IMR-90 (cell line): Measurements from ENCODE around the gene CPLX1. TPM values are rescaled to one million over a fixed set of nuclear protein-coding genes. Genes with fewer than 3 reads are reported as not detected.

ENCODE experiments used
- ATAC-seq: fragments of 200-7000 bp; cut with Tn5 transposase; 2 replicates; pipeline ENCODE4 v1.9.1; 2020; ENCODE audit warnings: low read depth, mild to moderate bottlenecking, moderate library complexity
- BruUV-seq: library from RNA; stranded (reverse); fragments of 400-500 nt; replicated peaks from 2 replicates; lab custom pipeline; 2021; lab: Mats Ljungman, UMichigan
- CTCF ChIA-PET: fragments of 300-600 bp; formaldehyde crosslinking; extraction: SDS; loops from one replicate; lab custom pipeline; 2021; ENCODE audit warnings: antibody characterized with exemption; lab: Yijun Ruan, JAX
- POLR2A ChIA-PET: fragments of 300-600 bp; sonication (Branson Sonifier 250); formaldehyde crosslinking; loops from one replicate; lab custom pipeline; 2022; ENCODE audit warnings: antibody characterized with exemption; ENCODE audit not compliant: unreplicated experiment; lab: Charles Lee
- DNase-seq: peaks from one replicate; pipeline ENCODE4 v3.0.0; 2013
- H2AFZ ChIP-seq: replicated peaks from 2 replicates; pipeline ENCODE3; 2013; ENCODE audit warnings: low read length, mild to moderate bottlenecking; ENCODE audit not compliant: poor library complexity
- H2AK5ac ChIP-seq: 2 replicates; pipeline ENCODE4 v1.6.1; 2013; ENCODE audit warnings: low read depth, low read length, inconsistent platforms
- H2AK9ac ChIP-seq: replicated peaks from 2 replicates; pipeline ENCODE3; 2013; ENCODE audit warnings: mild to moderate bottlenecking, low read depth, low read length, moderate library complexity; ENCODE audit not compliant: poor library complexity
- H2BK120ac ChIP-seq: 2 replicates; pipeline ENCODE4 v1.6.1; 2013; ENCODE audit warnings: low read depth, low read length, inconsistent platforms
- H2BK15ac ChIP-seq: 3 replicates; pipeline ENCODE4 v1.6.1; 2013; ENCODE audit warnings: low read depth, low read length, inconsistent platforms
- H2BK20ac ChIP-seq: 2 replicates; pipeline ENCODE4 v1.6.1; 2013; ENCODE audit warnings: low read depth, mild to moderate bottlenecking, inconsistent platforms, low read length, moderate library complexity
- H2BK5ac ChIP-seq: 2 replicates; pipeline ENCODE4 v1.6.1; 2013; ENCODE audit warnings: mild to moderate bottlenecking, low read depth, low read length, inconsistent platforms; ENCODE audit not compliant: poor library complexity, severe bottlenecking
- H3K14ac ChIP-seq: replicated peaks from 2 replicates; pipeline ENCODE4 v1.6.1; 2013; ENCODE audit warnings: low read depth, low read length, inconsistent platforms
- H3K18ac ChIP-seq: 2 replicates; pipeline ENCODE4 v1.6.1; 2013; ENCODE audit warnings: low read depth, low read length, control low read depth
- H3K23ac ChIP-seq: 2 replicates; pipeline ENCODE4 v1.6.1; 2013; ENCODE audit warnings: low read depth, low read length, inconsistent platforms
- H3K27ac ChIP-seq: 2 replicates; pipeline ENCODE4 v1.5.1; 2013; ENCODE audit warnings: mild to moderate bottlenecking, control low read depth, low read length; ENCODE audit not compliant: insufficient read depth
- H3K27me3 ChIP-seq: 2 replicates; pipeline ENCODE4 v1.6.1; 2013; ENCODE audit warnings: low read length; ENCODE audit not compliant: control insufficient read depth, insufficient read depth
- H3K36me3 ChIP-seq: 2 replicates; pipeline ENCODE4 v1.6.1; 2013; ENCODE audit warnings: low read length, mixed read lengths; ENCODE audit not compliant: control insufficient read depth, insufficient read depth
- H3K4ac ChIP-seq: 2 replicates; pipeline ENCODE4 v1.6.1; 2013; ENCODE audit warnings: low read depth, low read length, inconsistent platforms
- H3K4me1 ChIP-seq: 2 replicates; pipeline ENCODE4 v1.6.1; 2013; ENCODE audit warnings: low read length, mixed read lengths; ENCODE audit not compliant: control insufficient read depth, insufficient read depth
- H3K4me2 ChIP-seq: 2 replicates; pipeline ENCODE4 v1.6.1; 2013; ENCODE audit warnings: low read depth, mild to moderate bottlenecking, control low read depth, low read length, moderate library complexity
- H3K4me3 ChIP-seq: 2 replicates; pipeline ENCODE4 v1.5.1; 2013; ENCODE audit warnings: low read depth, mild to moderate bottlenecking, control low read depth, low read length, moderate library complexity; ENCODE audit not compliant: insufficient read depth
- H3K56ac ChIP-seq: 2 replicates; pipeline ENCODE4 v1.6.1; 2013; ENCODE audit warnings: low read length, inconsistent platforms; ENCODE audit not compliant: insufficient read depth; ENCODE audit errors: extremely low read depth
- H3K79me1 ChIP-seq, 2 experiments: 2 replicates each; pipeline ENCODE4 v1.6.1; 2013; ENCODE audit warnings: low read length in 2 of 2, inconsistent platforms in 1 of 2, low read depth in 1 of 2
- H3K9ac ChIP-seq: 2 replicates; pipeline ENCODE4 v1.6.1; 2013; ENCODE audit warnings: low read depth, low read length, control low read depth
- H3K9me1 ChIP-seq: 2 replicates; pipeline ENCODE4 v1.6.1; 2013; ENCODE audit warnings: low read length, inconsistent platforms; ENCODE audit not compliant: insufficient read depth
- H3K9me3 ChIP-seq: 2 replicates; pipeline ENCODE4 v1.6.1; 2013; ENCODE audit warnings: low read length; ENCODE audit not compliant: control insufficient read depth, insufficient read depth
- H4K20me1 ChIP-seq: 2 replicates; pipeline ENCODE4 v1.6.1; 2013; ENCODE audit warnings: low read length, inconsistent platforms; ENCODE audit not compliant: insufficient read depth
- H4K5ac ChIP-seq: 2 replicates; pipeline ENCODE4 v1.6.1; 2013; ENCODE audit warnings: mild to moderate bottlenecking, low read depth, low read length, control low read depth
- H4K8ac ChIP-seq, 2 experiments: 2 replicates each; pipeline ENCODE4 v1.6.1; 2013; ENCODE audit warnings: low read depth in 2 of 2, low read length in 2 of 2, control low read depth in 1 of 2, inconsistent platforms in 1 of 2
- H4K91ac ChIP-seq: 2 replicates; pipeline ENCODE4 v1.6.1; 2013; ENCODE audit warnings: low read depth, low read length, inconsistent platforms; ENCODE audit not compliant: insufficient read depth
- BHLHE40 ChIP-seq: fragments of 150-350 bp; IDR thresholded peaks from 2 replicates; pipeline ENCODE4 v1.6.1; 2016; ENCODE audit warnings: mild to moderate bottlenecking, low read depth, low read length
- CEBPB ChIP-seq: IDR thresholded peaks from 2 replicates; pipeline ENCODE4 v1.6.1; 2012; ENCODE audit warnings: low read depth, low read length, improper control_type of control experiment
- CHD1 ChIP-seq: IDR thresholded peaks from 2 replicates; pipeline ENCODE4 v1.6.1; 2012; ENCODE audit warnings: low read depth, low read length, improper control_type of control experiment
- CTCF ChIP-seq: conservative IDR thresholded peaks from 2 replicates; pipeline ENCODE4 v1.5.1; 2012; ENCODE audit warnings: mild to moderate bottlenecking, low read depth, low read length, improper control_type of control experiment
- ELK1 ChIP-seq: fragments of 150-350 bp; IDR thresholded peaks from 2 replicates; pipeline ENCODE4 v1.6.1; 2016; ENCODE audit warnings: low read depth, mild to moderate bottlenecking, low read length, moderate library complexity, borderline replicate concordance
- FOS ChIP-seq: fragments of 150-350 bp; IDR thresholded peaks from 2 replicates; pipeline ENCODE4 v1.6.1; 2016; ENCODE audit warnings: low read depth, low read length
- MAFK ChIP-seq: IDR thresholded peaks from 2 replicates; pipeline ENCODE4 v1.6.1; 2012; ENCODE audit warnings: low read depth, low read length, improper control_type of control experiment
- MAZ ChIP-seq: IDR thresholded peaks from 2 replicates; pipeline ENCODE4 v1.6.1; 2012; ENCODE audit warnings: low read depth, mild to moderate bottlenecking, low read length, improper control_type of control experiment, moderate library complexity, borderline replicate concordance
- MXI1 ChIP-seq: IDR thresholded peaks from 2 replicates; pipeline ENCODE4 v1.6.1; 2012; ENCODE audit warnings: low read depth, mild to moderate bottlenecking, low read length, moderate library complexity, borderline replicate concordance
- NFE2L2 ChIP-seq: fragments of 150-350 bp; IDR thresholded peaks from 2 replicates; pipeline ENCODE4 v1.6.1; 2016; ENCODE audit warnings: low read depth, mild to moderate bottlenecking, low read length
- POLR2A ChIP-seq: IDR thresholded peaks from 2 replicates; pipeline ENCODE4 v1.6.1; 2012; ENCODE audit warnings: mild to moderate bottlenecking, low read depth, low read length
- RAD21 ChIP-seq: IDR thresholded peaks from 2 replicates; pipeline ENCODE4 v1.6.1; 2012; ENCODE audit warnings: low read length, improper control_type of control experiment
- RCOR1 ChIP-seq: IDR thresholded peaks from 2 replicates; pipeline ENCODE4 v1.6.1; 2012; ENCODE audit warnings: mild to moderate bottlenecking, low read length, improper control_type of control experiment; ENCODE audit not compliant: insufficient replicate concordance
- RFX5 ChIP-seq: IDR thresholded peaks from 2 replicates; pipeline ENCODE4 v1.8.0; 2012; ENCODE audit warnings: low read depth, mild to moderate bottlenecking, low read length, moderate library complexity
- SMC3 ChIP-seq: fragments of 150-350 bp; IDR thresholded peaks from 2 replicates; pipeline ENCODE4 v1.6.1; 2016; ENCODE audit warnings: low read depth, mild to moderate bottlenecking, antibody characterized with exemption, low read length, moderate library complexity
- WGBS, 2 experiments: methylation state at CpG; one replicate each; pipeline versions ENCODE4 v1.1.5 to v1.1.7; 2013; ENCODE audit warnings: missing lambda C conversion rate in 2 of 2; ENCODE audit not compliant: insufficient read length in 1 of 2; ENCODE audit errors: extremely low coverage in 2 of 2; 5-methylcytosine and 5-hydroxymethylcytosine counted together
- dilution Hi-C: fragments of 300-500 bp; cut with HindIII; formaldehyde crosslinking; loops from one replicate; pipeline ENCODE4 v1.14.3; 2018; ENCODE audit warnings: low sequenced_read_pairs; ENCODE audit not compliant: unreplicated experiment
- in situ Hi-C: fragments of 300-500 bp; cut with MboI; formaldehyde crosslinking; loops from 3 replicates; pipeline ENCODE4 v1.14.3; 2019; ENCODE audit warnings: low sequenced_read_pairs, inconsistent platforms, mixed read lengths
- intact Hi-C: fragments of 100-400 bp; cut with micrococcal nuclease; formaldehyde crosslinking; loops from 2 replicates; pipeline ENCODE4 v1.10.0; 2022
- polyA plus RNA-seq, 3 experiments: library from polyadenylated mRNA; depleted of rRNA; stranded (reverse); fragments of >200 nt; gene quantifications; 2 replicates each; pipeline ENCODE4 v1.2.3, GENCODE V29; 2012; ENCODE audit warnings: low replicate concordance in 1 of 3
- total RNA-seq: library from RNA; depleted of rRNA; stranded (reverse); fragments of >200 nt; gene quantifications from 2 replicates; pipeline ENCODE4 v1.2.3, GENCODE V29; 2012
- TF ChIP-seq, protein P1 (sequence below): fragments of 150-350 bp; IDR thresholded peaks from 2 replicates; pipeline ENCODE4 v1.6.1; 2017; ENCODE audit warnings: mild to moderate bottlenecking, antibody characterized with exemption, low read length, low read depth

The CPLX1 gene
- total and polyA plus RNA-seq, 2 of the 4 experiments (the other 2 are of a cell fraction), result 0.05 TPM; not detected in 1

DNA sequence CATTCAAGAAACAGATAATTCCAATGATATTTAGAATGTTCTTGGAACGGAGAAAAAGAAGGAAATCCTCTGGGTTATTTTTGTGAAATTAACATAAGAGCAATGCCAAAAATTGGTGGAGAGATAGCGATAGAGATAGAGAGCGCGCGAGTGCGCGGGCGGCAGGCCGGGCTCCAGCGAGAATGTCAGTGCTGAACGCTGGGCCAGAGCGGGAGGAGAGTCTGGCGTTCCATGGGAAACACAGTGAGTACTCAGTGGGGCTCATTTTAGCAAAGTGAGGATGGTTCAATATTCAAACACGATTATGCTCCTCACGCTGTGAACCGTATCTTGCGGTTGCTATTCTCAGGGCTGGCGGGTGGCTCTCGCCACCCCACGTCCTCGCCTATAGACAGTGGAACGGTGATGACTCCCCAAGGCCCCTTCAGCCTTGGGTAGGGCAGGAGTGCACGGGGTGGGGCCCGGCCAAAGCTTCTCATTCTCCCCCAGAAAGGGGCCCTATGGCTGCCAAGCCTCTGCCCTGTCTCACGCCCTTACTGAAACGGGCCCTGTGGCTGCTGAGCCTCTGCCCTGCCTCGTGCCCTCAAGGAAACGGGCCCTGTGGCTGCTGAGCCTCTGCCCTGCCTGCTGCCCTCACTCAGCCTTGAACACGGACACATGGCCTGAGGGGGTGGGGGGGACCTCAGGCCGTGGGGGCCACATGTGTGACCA, 16.9 kb downstream of the CPLX1 start:
- in situ Hi-C loops, result no loop called here
- Histone ChIP-seq H3K9me1 (no peaks in the 10 kb centered on the region), H2AK9ac (no peak overlapping the region), H3K27ac (no peak overlapping the region), H3K56ac (no peak overlapping the region), H2BK20ac (no peak overlapping the region), H3K4me1 (no peaks in the 10 kb centered on the region), H3K4ac (no peak overlapping the region), H3K23ac (no peak overlapping the region), H3K9ac (no peak overlapping the region), H4K5ac (no peak overlapping the region), H3K36me3 (no peaks in the 10 kb centered on the region), H3K4me3 (no peak overlapping the region), H3K4me2 (no peak overlapping the region), H2AK5ac (no peak overlapping the region), H2BK120ac (no peak overlapping the region), H3K14ac (no peak overlapping the region), H2BK15ac (no peak overlapping the region), H4K8ac (no peak overlapping the region), H4K91ac (no peak overlapping the region), H2BK5ac (no peak overlapping the region), H3K18ac (no peak overlapping the region), H3K79me1 (no peaks in the 10 kb centered on the region), H4K20me1 (no peaks in the 10 kb centered on the region), H3K9me3 (no peaks in the 10 kb centered on the region), H2AFZ (no peak overlapping the region), H3K27me3 (peaks cover 27% of the 10 kb centered on the region)
- POLR2A ChIA-PET, result no interaction called here
- no TSS peak for BruUV-seq
- CTCF ChIA-PET, result no interaction called here
- DNase-seq (no peak), ATAC-seq (peak; percentile 56; the same call in 1 of the 2 replicates)
- dilution Hi-C loops, result no loop called here
- 78% methylated on average over 9 of the region's 30 CpGs; no CpG with 5 or more reads in 1 of the 2 experiments for WGBS, 2 experiments
- TF ChIP-seq SMC3 (no peak), RCOR1 (no peak), MXI1 (no peak), FOS (no peak), MAZ (no peak), RFX5 (no peak), BHLHE40 (no peak), CTCF (no peak), RAD21 (no peak), POLR2A (no peak), MAFK (no peak), CHD1 (no peak), ELK1 (no peak), NFE2L2 (no peak), CEBPB (no peak)
- TF ChIP-seq, protein P1, sequence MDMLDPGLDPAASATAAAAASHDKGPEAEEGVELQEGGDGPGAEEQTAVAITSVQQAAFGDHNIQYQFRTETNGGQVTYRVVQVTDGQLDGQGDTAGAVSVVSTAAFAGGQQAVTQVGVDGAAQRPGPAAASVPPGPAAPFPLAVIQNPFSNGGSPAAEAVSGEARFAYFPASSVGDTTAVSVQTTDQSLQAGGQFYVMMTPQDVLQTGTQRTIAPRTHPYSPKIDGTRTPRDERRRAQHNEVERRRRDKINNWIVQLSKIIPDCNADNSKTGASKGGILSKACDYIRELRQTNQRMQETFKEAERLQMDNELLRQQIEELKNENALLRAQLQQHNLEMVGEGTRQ, result no peak
- intact Hi-C loops, result no loop called here
